ENCODE measurements around the gene ARHGAP22. TPM values are rescaled to one million over a fixed set of nuclear protein-coding genes. Genes with fewer than 3 reads are reported as not detected.

ARHGAP22 gene
- total RNA-seq, 1 donor from 2014 or later = 19.7 TPM

DNA sequence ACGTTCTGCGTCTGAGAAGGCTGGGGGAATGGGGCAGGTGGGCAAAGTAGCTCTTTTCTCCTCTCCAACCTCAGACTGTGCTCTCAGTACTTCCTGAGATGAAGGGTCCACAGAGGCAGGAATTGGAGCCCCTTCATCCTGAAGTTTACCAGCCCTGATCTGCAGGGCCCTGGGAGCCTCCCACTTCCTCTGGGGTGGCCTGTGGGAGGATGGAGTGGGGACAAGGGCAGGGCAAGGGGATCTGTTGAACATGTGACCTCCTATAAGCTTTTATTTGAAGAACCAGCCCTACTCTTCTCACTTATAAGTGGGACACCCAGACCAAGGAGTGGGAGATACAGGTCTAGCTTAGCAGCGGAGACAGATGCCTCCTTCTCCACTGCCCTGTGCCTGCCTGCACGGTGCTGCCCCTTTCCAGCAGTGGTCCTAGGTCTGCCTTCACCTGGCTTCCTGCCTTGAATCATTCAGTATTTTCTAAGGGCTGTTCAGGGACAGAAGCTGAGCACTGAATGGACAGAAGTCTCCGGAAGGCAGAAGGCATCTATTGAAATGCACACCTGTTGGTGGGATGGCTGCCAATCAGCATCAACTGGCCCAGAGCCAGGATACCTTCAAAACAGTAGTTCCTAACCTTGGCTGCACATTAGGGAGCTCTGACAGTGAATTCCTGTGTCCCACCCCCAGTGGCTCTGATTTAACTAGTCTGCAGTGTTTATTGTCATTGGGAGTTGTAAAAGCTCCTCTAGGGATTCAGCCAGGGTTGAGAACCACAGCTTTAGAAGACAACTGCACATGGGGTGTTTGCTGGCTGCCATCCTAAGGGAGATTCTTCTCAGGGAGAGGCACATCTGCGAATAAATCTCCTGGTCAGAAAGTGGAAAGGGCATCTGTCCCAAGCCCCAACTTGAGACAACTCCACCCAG is 2.7 kb upstream of the ARHGAP22 start:
- DNase-seq (ENCODE audit: low read depth) = no peak

DNA sequence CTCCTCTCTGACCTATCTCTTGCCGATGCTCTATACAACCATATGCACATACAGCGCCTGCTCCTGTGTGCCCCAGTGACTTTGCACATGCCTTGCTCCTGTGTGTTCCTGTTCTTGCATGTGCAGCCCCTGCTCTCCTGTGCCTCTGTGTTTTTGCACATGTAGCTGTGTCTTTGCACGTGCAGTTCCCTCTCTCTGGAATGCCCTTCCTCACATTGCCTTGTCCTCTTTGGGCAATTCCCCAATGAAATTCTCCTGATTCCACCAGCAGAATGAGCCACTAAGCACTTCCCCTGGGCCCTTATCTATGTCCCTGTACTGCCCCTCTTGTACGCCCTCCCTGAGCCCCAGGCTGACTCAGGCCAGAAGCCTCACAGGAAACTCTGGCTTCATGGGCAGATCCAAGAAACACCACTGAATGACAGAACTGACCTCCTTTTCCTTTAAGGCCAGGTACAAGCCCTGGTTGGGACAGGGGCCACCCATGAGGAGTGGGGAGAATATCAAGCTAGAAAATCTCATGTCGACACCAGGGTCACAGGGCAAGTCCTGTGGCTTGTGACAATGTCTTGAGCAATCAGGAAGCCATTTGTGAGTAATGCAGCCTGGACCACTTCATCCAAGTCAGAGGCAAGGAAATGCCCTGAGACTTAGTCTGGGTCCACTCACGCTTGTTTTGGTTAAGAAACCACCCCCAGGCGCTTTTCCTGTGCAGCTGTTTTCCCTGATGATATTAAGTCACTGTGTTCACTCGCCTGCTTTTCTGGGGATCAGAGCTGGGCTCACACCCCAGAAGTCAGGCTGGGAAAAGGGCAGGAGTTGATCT is 1.9 kb upstream of the ARHGAP22 start:
- peak; percentile 97 for DNase-seq (ENCODE audit: low read depth)

DNA sequence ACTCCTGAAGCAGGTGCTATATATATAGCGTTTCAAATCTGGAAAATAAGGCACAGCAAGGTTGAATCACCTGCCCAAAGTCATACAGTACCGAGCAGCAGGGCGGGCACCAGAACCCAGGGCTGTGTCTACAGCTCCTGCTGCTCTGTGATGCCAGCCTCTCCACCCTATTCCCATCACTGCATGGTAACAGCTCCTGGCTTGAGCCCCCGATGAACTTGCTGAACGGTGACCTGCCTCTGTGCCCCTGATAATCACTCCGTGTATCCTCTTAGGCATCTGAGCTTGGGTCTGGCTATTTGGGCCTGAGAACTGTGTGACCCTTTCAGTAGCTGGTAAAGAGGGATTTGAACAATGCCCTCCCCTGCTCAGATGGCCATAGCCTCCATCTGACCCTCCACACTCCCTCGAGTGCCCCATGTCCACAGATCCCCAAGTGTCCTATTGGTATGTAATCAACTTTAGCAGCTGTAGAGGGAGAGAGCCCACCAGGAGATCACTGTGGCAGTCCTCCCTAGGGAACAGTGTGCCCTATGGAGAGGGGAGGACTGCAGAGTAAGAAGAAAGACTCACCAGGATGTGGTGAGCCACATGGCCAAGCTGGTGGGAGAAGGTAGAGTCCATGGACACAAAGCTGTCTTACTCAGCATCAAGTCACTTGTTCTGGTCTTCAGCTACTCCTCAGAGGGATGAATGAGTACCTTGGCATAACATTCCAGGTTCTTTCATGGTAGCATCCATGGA is 1.1 kb upstream of the ARHGAP22 start:
- DNase-seq (ENCODE audit: low read depth) = no peak

DNA sequence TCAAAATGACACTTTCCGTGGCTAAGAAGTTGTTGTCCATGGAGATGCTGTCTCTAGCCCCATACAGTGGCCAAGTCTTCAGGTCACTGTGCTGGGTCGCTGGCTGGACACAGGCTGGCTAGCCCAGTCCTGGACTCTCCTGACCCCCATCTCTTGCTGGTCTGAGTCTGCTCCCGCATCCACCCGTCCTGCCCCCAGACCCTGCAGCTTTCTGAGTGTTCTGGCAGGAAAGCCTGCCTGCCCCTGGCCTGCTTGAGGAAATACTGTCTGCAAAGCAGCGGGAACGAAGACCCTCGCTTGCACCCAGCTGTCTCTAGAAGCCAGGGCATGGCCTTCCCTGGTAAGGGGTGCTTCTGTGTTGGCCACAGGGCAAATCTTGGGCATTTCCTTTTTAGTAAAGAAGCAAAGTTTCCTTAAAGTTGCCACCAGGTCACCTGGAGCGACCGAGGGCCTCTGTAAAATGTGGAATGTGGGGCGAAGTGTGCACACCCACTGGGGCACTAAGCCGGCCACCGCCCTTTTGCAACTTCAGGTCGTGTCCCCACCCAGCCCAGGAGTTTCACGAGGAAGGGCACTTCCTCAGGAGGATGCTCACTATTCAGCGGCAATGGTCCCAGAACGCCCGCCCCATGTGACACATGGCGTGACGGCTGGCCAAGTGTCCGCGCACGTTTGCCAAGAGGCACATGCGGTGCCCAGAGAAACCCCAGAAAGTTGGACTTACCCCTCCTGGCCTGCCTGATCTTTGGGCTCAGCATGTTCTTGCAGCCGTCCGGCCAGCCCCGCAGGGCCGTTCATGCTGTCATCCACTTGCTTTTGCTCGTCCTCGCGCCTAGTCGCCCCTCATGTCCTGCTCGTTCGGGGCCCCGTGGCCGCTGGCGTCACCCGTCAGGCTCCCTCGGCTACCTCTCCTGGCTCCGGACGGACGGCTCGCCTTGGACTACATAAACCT is 558 bp downstream of the ARHGAP22 start:
- DNase-seq (ENCODE audit: low read depth) = no peak

DNA sequence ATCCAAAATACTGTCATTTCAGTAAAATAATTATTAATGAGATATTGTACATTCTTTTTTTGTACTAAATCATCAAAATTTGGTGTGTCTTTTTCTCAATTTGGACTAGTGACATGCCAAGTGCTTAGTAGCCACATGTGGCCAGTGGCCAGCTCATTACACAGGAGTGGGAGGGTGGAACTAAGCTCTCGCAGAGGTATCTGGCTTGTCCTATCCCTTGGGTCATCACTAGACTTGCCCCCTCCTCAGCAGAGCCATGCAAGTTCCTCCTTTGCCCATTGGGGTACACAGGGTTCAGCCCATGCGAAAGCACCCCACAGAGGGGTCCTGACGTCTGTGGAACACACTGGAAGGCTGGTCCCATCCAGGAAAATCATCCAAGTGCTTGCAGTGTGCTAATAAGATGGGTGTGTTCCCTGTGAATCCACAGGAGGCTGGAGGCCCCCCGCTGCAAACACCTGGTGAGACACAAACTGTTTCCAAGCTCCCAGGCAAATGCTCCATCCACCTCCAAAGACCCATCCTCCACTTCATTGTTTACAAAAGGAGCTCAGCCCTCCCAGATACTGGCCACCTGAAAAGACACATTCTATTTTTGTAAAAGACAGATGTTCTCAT is 1.3 kb downstream of the ARHGAP22 start:
- DNase-seq (ENCODE audit: low read depth) = no peak

DNA sequence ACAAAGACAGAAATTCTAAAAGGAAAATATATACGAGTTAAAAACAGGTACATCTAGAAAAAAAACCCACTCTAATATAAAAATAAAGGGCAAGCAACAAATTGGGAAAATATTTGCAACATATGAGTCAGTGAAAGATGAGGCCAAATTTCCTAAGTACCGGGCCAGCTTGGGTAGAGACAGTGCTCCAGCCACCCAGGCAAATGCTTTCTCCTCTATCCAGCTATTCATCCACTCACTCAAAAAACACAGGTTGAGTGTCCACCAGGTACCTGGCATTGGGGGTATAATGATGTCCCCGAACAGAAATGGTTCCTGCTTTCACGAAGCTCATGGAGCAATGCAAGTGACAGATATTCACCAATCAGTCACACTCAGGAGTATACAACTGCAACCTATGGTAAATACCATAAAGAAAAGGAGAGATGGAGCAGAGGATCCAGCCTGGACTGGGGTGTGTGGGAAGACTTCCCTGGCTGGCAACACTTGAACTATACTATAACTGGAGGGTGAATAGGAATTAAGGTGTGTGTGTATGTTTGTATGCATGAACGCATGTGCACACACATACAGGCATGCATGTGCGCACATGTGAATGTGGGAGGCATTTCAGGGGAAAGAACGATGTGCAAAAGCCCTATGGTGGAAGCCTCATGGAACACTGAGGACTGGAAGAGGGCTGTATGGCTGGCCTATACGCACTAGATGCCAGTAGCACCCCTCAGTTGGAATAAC is 2.3 kb downstream of the ARHGAP22 start:
- no peak for DNase-seq (ENCODE audit: low read depth)

DNA sequence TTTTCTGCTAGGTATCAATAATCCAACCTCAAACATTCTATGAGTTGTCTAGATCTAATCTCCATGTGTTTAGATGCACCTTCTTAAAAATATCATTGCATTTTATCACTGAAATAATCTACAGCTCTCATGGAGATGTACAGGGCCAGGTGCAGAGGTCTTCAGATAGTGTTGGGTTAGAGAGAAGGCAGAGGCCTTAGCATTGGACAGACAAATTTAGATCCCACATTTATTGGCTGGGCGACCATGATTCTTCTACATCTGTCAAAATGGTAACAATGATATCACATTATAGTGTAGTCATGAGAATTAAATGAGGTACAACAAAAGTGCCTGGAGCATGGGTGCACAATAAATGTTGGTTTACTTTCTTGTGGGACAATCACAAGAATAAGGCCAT is 3.1 kb downstream of the ARHGAP22 start:
- no peak for DNase-seq (ENCODE audit: low read depth)

DNA sequence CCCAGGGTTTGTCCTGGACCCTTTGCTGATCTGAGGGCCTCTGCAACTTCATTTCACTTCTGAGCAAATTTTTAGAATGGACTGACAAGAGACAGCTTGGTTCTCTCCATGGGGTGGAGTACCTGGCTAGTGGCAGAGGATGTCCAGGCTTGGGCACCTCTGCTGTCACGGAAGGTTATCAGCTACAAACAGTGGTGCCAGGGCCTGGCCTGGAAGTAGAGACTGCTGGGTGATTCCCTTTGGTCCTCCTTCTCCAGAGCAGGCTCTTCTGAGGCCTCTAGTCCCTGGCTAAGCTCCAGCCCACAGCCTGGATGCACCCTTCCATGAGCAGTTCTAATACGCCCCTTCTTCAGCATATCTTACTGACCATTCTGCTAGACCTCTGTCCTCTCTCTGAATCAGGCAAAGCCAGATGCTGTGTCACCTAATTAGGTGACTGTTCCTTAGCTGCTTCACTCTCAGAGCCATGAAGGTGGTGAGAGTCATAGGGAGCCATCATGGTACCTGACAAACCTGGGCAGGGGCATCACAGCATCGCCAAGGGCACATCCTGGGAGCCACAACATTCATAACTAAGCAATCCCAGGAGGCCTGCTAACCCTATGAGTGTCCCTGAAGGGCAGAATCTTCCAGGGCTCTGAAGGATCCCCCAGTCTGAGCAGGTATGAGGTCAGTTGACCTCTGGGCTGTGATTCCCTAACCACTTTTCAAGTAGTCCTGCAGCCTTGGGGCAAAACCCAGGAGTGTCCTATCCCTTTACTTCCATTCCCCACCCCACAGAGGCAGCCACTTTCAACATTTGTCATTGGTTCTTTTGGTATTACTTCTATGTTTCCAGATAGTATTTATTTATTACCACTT is 4.0 kb downstream of the ARHGAP22 start:
- no peak for DNase-seq (ENCODE audit: low read depth)

DNA sequence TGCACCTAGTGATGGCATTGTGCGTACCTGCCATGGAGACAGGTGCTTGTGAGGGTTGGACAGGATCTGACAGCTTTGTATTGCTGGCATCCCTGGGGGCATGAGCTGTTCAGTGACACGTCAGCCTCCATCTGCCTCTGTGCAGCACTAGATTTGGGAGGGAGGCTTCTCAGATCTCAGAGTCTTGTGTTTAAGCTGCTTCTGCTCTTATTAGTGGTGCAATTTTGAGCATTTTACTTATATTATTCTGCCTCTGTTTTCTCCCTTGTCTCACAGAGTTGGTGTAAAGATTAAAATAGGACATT is 5.1 kb downstream of the ARHGAP22 start:
- no peak for DNase-seq (ENCODE audit: low read depth)

DNA sequence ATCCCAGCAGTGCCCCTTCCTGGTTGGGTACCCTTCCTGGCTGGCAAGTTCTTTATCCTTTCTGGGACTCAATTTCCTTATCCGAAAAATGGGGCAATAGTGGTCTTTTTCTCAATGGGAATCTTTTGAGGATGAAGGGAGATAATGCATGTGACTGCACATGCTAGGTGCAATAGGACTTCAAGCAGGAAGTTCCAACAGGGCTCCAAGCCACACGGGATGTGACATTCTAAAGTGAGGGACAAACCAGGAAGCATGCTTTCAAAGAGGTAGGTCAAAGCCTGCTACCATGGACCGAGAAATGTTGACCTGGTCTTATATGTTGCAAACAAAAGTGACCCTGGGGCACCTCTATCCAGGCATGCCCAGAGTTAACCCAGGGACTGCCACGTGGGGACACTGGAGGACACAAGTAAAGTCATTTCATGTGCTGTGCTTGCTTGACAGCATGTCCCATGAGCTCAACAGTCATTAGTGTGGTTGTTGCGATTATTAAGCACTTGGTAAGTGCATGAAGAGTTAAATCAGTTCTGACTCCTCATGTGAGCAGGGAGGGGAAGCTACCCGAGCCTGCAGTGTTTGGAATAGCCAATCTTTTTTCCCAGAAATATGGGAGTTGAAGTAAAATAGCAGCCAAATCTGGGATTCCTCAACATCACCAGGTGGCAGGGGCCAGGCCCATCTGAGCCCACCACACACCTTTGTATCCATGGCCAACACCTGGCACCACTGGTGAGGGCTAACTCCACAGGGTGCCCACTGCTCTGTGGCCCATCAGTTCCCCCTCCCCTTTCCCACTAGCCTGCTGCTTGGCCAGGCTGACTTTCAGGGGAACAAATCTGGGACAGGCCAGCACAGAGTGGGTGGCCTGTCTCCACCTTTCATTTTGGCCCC is 5.7 kb downstream of the ARHGAP22 start:
- DNase-seq (ENCODE audit: low read depth) = no peak

DNA sequence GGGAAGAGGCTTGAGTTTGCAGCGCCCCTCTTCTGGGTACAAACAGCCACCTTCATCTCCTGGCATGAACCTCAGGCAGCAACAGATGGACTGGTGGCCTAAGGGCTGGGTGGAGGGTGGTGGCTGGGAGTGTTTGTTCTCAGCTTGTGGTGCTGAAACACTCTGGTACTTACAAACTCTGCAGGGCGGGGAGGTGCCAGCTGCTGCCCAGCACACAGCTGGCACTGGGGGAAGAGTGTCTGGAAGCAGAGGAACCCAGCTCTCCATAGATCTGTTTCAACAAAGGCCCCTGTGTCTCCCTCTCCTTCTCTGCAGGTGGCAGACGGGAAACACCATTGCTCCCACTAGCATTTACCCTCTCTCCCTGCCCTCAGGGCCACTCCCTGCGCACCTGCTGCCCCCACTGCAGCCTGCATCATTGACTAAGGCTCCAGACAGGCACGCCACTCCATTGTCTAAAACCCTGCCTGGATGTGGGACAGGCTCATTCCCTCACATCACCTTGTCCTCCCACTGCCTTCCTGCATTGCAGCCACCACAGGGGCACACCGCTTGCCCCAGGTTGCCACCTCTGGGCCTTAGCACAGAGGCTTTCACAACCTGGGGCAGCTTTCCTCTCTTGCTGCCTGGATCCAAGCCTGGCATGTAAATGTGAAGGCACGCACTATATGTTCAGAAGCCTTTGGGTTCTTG is 6.5 kb downstream of the ARHGAP22 start:
- DNase-seq (ENCODE audit: low read depth) = no peak

DNA sequence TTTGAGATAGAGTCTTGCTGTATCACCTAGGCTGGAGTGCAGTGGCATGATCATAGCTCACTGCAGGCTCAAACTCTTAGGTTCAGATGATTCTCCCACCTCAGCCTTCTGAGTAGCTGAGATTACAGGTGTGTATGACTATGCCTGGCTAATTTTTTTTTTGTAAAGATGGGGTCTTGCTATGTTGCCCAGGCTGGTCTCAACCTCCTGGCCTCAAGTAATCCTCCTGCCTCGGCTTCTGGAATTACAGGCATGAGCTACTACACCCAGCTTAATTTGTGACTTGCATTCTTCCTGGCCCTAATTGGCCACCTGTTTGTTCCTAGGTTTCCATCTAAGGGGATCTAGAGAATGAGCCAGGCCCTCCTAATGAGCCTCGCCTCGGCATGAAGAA is 9.3 kb downstream of the ARHGAP22 start:
- no peak for DNase-seq (ENCODE audit: low read depth)

DNA sequence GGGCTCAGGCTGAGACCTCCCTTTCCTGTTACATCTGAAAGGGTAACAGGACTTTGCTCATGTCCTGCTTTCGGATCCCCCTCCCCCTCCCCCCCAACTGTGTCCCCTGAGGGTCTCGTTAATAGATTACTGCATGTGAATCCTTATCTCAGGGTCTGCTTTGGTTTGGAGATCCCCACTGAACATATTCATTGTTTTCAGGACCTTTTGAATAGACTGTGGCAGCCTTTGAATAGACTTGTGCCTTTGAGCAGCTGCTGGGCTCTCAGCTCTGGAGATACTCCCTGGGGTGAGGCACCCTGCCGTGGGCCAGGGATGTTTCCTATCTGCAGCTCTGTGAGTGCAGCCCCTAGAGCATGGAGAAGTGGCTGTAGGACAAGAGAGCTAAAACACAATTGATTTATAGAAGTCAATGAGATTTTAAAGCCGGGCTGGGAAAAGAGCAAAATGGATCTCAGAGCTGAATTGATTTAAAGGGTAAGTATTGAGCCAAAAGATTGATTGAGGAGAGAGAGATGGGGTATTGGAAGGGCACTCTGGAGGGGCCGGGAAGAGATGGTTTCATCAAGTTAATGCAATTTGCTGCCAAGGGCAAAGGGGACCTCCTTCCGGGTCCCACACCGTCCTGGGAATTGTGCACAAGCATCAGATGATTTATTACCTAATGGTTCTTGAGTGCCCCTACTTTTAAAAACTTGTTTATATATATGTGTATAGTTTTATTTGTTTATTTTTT is 9.9 kb downstream of the ARHGAP22 start:
- no peak for DNase-seq (ENCODE audit: low read depth)

DNA sequence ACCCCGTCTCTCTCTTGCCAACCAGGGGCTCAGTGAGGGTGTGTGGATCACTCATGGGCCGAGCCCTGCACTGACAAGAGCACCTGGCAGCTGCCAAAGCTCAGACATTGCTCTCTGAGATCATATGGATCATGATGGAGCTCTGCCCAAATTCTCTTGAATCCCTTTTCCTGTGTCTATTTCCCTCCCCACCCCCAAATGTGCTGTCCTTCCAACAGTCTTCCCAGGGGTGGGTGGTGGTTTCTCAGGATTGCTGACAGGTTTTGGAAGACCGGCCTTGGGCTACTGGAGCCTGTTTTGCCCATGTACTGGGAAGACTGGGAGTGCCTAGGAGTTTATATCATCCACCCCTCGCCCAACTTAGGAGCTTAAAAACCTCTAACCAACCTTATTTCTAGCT is 10.5 kb downstream of the ARHGAP22 start:
- DNase-seq (ENCODE audit: low read depth) = no peak

DNA sequence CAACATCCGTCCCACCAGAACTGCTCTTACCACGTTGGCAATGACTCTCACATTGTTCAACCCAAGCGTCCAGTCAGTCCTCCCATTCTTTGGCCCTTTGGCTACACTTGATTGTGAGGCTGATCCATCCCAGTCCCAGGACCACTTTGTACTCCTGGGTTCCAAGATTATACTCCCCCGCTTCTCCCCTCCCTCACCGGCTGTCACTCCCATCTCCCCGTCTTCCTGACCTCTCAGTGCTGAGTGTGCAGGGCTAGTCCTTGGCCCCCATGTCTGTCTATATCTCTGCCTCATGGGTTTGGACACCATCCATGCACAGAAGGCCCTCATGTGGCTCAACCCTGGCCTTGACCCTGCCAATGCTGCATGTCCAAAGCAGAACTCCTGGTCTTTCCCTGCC is 12.5 kb downstream of the ARHGAP22 start:
- no peak for DNase-seq (ENCODE audit: low read depth)

DNA sequence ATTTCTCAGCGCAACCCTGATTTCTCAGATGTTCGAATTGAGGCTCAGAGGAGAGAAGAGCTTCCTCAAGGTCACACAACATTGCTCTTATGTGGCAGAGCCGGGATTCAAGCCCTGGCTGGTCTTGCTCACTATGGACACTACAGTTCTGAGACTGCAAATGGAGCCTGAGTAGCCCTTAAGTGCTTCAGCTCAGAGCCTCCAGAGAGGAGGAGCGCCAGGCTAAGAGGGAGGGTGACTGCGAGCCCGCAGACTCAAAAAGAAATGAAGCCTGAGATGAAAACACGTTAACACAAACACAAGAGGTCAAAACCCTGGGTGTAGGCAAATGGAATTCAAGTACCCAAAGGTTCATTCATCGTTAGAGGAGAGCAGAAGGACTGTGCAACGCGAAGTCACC is 13.9 kb downstream of the ARHGAP22 start:
- DNase-seq (ENCODE audit: low read depth) = no peak

DNA sequence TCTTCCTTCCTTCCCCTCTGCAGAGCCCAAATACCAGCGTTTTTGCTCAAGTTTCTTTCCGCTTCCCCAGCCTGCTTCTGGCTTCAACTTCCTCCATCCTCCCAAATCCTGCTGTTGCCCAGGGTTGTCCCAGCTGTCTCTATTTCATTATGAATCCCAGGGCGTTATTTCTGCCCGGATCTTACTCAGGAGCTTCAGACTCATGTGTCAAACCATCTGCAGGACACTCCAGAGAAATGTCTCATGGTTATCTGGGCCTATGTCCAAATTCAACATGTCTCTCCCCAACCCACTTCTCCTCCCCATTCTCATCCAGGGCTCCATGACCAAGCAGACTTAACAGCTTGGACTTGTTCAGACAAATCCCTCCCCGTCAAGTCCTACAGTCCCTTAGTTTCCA is 15.6 kb downstream of the ARHGAP22 start:
- DNase-seq (ENCODE audit: low read depth) = no peak

All from renal cortical epithelial cell (primary cell).